Adrenal gland (tissue), 12 donors: ENCODE measurements around the gene CNOT6L. TPM values are rescaled to one million over a fixed set of nuclear protein-coding genes. Genes with fewer than 3 reads are reported as not detected.

Source experiments
- DNase-seq, 7 donors: peaks; one replicate each; pipeline ENCODE4 v3.0.0-alpha.2; 2019 to 2020
- H3K27ac ChIP-seq, 5 donors: fragments of 200-600 bp; sonication (generic) in 4 of 5; 1 replicate in 3 of 5; 2 replicates in 2 of 5; pipeline versions ENCODE4 v1.5.1 to v1.8.0; 2016 to 2020; ENCODE audit warnings: mild to moderate bottlenecking in 1 of 5
- H3K27me3 ChIP-seq: fragments of 200-600 bp; 2 replicates; pipeline ENCODE4 v1.8.0; 2021
- H3K36me3 ChIP-seq, 2 donors: fragments of 200-600 bp; replicated peaks in 1 of 2; 1 replicate in 1 of 2; 2 replicates in 1 of 2; pipeline versions ENCODE4 v1.5.1 to v1.8.0; 2018 to 2022
- H3K4me1 ChIP-seq, 2 donors: fragments of 200-600 bp; replicated peaks in 1 of 2; 1 replicate in 1 of 2; 2 replicates in 1 of 2; pipeline versions ENCODE4 v1.5.1 to v1.8.0; 2018 to 2021
- H3K4me3 ChIP-seq, 4 donors: fragments of 200-600 bp; sonication (generic) in 3 of 4; one replicate each; pipeline ENCODE4 v1.5.1; 2016 to 2018
- H3K9me3 ChIP-seq, 3 donors: fragments of 200-600 bp; sonication (generic) in 1 of 3; replicated peaks in 1 of 3; 1 replicate in 2 of 3; 2 replicates in 1 of 3; pipeline versions ENCODE4 v1.5.1 to v1.8.0; 2016 to 2021
- CTCF ChIP-seq, 6 experiments: fragments of 450-650 bp in 4 of 6; fragments of 200-600 bp in 2 of 6; sonication (generic) in 1 of 6; IDR thresholded peaks; 1 replicate in 5 of 6; 2 replicates in 1 of 6; pipeline versions ENCODE4 v1.5.1 to v1.8.0; 2016 to 2021; ENCODE audit warnings: antibody characterized with exemption in 6 of 6, mild to moderate bottlenecking in 2 of 6, moderate library complexity in 1 of 6
- POLR2A ChIP-seq, 2 donors: fragments of 450-650 bp; IDR thresholded peaks; one replicate each; pipeline ENCODE4 v1.6.1; 2017; ENCODE audit warnings: antibody characterized with exemption in 2 of 2, mild to moderate bottlenecking in 2 of 2, moderate library complexity in 1 of 2
- WGBS, 4 donors: extraction: QIAGEN DNeasy Blood & Tissue Kit in 2 of 4; methylation state at CpG; one replicate each; pipeline versions ENCODE4 v1.1.5 to v1.1.7; 2013 to 2017; 5-methylcytosine and 5-hydroxymethylcytosine counted together
- intact Hi-C, 2 donors: fragments of 100-400 bp; cut with DNase I; formaldehyde crosslinking; loops; one replicate each; pipeline versions ENCODE4 v1.14.1 to v1.15.0; 2022 to 2023
- polyA plus RNA-seq, 3 donors: library from polyadenylated mRNA; stranded (reverse); fragments of 200-250 nt in 2 of 3; fragments of 350-450 nt in 1 of 3; fragmentation: Illumina TruSeq in 1 of 3; extraction: RNeasy Lipid Tissue Mini Kit (QIAGEN cat#74804) in 1 of 3; gene quantifications; one replicate each; pipeline ENCODE4 v1.2.3, GENCODE V29; 2013 to 2014
- total RNA-seq, 9 donors: library from RNA; depleted of rRNA in 4 of 9; stranded (reverse); fragments of >200 nt in 4 of 9; fragments of 120-200 nt in 1 of 9; fragmentation: NEBNext Ultra II Directional in 1 of 9; extraction: Animal tissue kit (Norgen Biotek cat#: 25700) in 1 of 9; gene quantifications; one replicate each; pipeline versions ENCODE4 v1.1.0 to v1.2.4, GENCODE V29; 2013 to 2023
- donor health status: healthy with polysubstance abuse.
- donor health status: Bipolar disorder and iron deficiency.
- donor health status: DM: yes; HTN: yes; CAD: no.
- donor health status: DM: no; HTN: no; CAD: no.
- donor health status: DM: no; HTN: no; CAD: no.
- donor health status: DM: yes; HTN: yes; CAD: no.

CNOT6L gene
- total and polyA plus RNA-seq, 12 donors, result 4.0 to 50.9 (median 21.0) TPM

- no peaks in the 10 kb centered on the region for H3K36me3 ChIP-seq
- no peak for DNase-seq
- H3K4me1 ChIP-seq, result no peaks in the 10 kb centered on the region
- peaks cover 0 to 5% (median 0%) of the 10 kb centered on the region in 3 donors for H3K9me3 ChIP-seq
- H3K27ac ChIP-seq, result no peak overlapping the region
- 67 to 77% (median 70%) methylated on average over 1 of the region's 1 CpG for WGBS, 4 donors
- no peak for TF ChIP-seq POLR2A (IDR thresholded peaks at IDR 0.05)
- no peak for TF ChIP-seq CTCF (IDR thresholded peaks at IDR 0.05)
- H3K27me3 ChIP-seq, result no peaks in the 10 kb centered on the region
- intact Hi-C loops, result no loop called here
- no peak overlapping the region for H3K4me3 ChIP-seq
These were observed 26.2 kb upstream of the CNOT6L start for GRCh38 chr4:77845400-77845799.

GRCh38 chr4:77844363-77844762 is 25.2 kb upstream of the CNOT6L start:
- H3K36me3 ChIP-seq, result no peaks in the 10 kb centered on the region
- 90 to 100% (median 96%) methylated on average over 1 of the region's 1 CpG for WGBS, 4 donors
- H3K4me1 ChIP-seq, result no peaks in the 10 kb centered on the region
- H3K9me3 ChIP-seq, result peaks cover 0 to 5% (median 0%) of the 10 kb centered on the region in 3 donors
- TF ChIP-seq POLR2A (IDR thresholded peaks at IDR 0.05) (no peak), CTCF (IDR thresholded peaks at IDR 0.05) (no peak)
- intact Hi-C loops, result no loop called here
- H3K27ac ChIP-seq, result no peak overlapping the region
- H3K4me3 ChIP-seq, result no peak overlapping the region
- DNase-seq, result no peak
- H3K27me3 ChIP-seq, result no peaks in the 10 kb centered on the region

GRCh38 chr4:77843628-77844027 is 24.5 kb upstream of the CNOT6L start:
- Histone ChIP-seq H3K9me3 (peaks cover 0 to 5% (median 0%) of the 10 kb centered on the region in 3 donors), H3K27ac (no peak overlapping the region), H3K27me3 (no peaks in the 10 kb centered on the region), H3K4me1 (no peaks in the 10 kb centered on the region), H3K4me3 (no peak overlapping the region), H3K36me3 (no peaks in the 10 kb centered on the region)
- no peak for TF ChIP-seq CTCF (IDR thresholded peaks at IDR 0.05)
- no peak for TF ChIP-seq POLR2A (IDR thresholded peaks at IDR 0.05)
- intact Hi-C loops, result no loop called here
- DNase-seq, result no peak
- WGBS, 4 donors, result 39 to 53% (median 44%) methylated on average over 1 of the region's 1 CpG

GRCh38 chr4:77834403-77834802 is 15.2 kb upstream of the CNOT6L start:
- Histone ChIP-seq H3K4me1 (no peaks in the 10 kb centered on the region), H3K27ac (no peak overlapping the region), H3K27me3 (no peaks in the 10 kb centered on the region), H3K9me3 (no peaks in the 10 kb centered on the region), H3K36me3 (no peaks in the 10 kb centered on the region), H3K4me3 (no peak overlapping the region)
- TF ChIP-seq CTCF (IDR thresholded peaks at IDR 0.05), result no peak
- no peak for TF ChIP-seq POLR2A (IDR thresholded peaks at IDR 0.05)
- 40 to 51% (median 43%) methylated on average over 4 of the region's 4 CpGs for WGBS, 4 donors
- no peak for DNase-seq
- intact Hi-C loops, result no loop called here
